ENCODE results near the gene MAPKAPK2.
"Not testable (repeated sequence)": the region's sequence is repeated elsewhere in the genome, so short reads cannot be mapped to it uniquely, and the experiment has no call there.

MAPKAPK2 gene

GRCh38 chr1:206778911-206779310, 94.2 kb downstream of the MAPKAPK2 start:
- H3K4me3 ChIP-seq (ENCODE audit: low read length in 2 of 2); H3K36me3 ChIP-seq (ENCODE audit: control insufficient read depth in 2 of 2, insufficient read depth in 2 of 2, low read length in 2 of 2); H3K9me3 ChIP-seq (ENCODE audit: control insufficient read depth in 2 of 2, low read length in 2 of 2); H3K27ac ChIP-seq (ENCODE audit: low read length); H3K4me1 ChIP-seq (ENCODE audit: control insufficient read depth, insufficient read depth, low read length); H3K27me3 ChIP-seq (ENCODE audit: control insufficient read depth in 1 of 2, insufficient read depth in 2 of 2, low read length in 2 of 2); H3K9ac ChIP-seq (ENCODE audit: low read length in 2 of 2): not testable (repeated sequence)

GRCh38 chr1:206779638-206780037, 94.9 kb downstream of the MAPKAPK2 start:
- peaks cover 0 to under 1% of the 10 kb centered on the region in 2 donors for H3K27me3 ChIP-seq (ENCODE audit: control insufficient read depth in 1 of 2, insufficient read depth in 2 of 2, low read length in 2 of 2)
- H3K4me1 ChIP-seq (ENCODE audit: control insufficient read depth, insufficient read depth, low read length), result no peaks in the 10 kb centered on the region
- no peaks in the 10 kb centered on the region for H3K9me3 ChIP-seq (ENCODE audit: control insufficient read depth in 2 of 2, low read length in 2 of 2)
- H3K4me3 ChIP-seq (ENCODE audit: low read length in 2 of 2), result no peak overlapping the region
- H3K36me3 ChIP-seq (ENCODE audit: control insufficient read depth in 2 of 2, insufficient read depth in 2 of 2, low read length in 2 of 2), result no peaks in the 10 kb centered on the region
- H3K9ac ChIP-seq (ENCODE audit: low read length in 2 of 2), result no peak overlapping the region
- no peak overlapping the region for H3K27ac ChIP-seq (ENCODE audit: low read length)

- H3K27ac ChIP-seq (ENCODE audit: low read length), result no peak overlapping the region
- H3K27me3 ChIP-seq (ENCODE audit: control insufficient read depth in 1 of 2, insufficient read depth in 2 of 2, low read length in 2 of 2), result no peaks in the 10 kb centered on the region
Measured at GRCh38 chr1:206782448-206782847, 97.7 kb downstream of the MAPKAPK2 start.

GRCh38 chr1:206783506-206783905, 98.8 kb downstream of the MAPKAPK2 start:
- no peak overlapping the region for H3K9ac ChIP-seq (ENCODE audit: low read length in 2 of 2)
- no peaks in the 10 kb centered on the region for H3K36me3 ChIP-seq (ENCODE audit: control insufficient read depth in 2 of 2, insufficient read depth in 2 of 2, low read length in 2 of 2)
- no peaks in the 10 kb centered on the region for H3K9me3 ChIP-seq (ENCODE audit: control insufficient read depth in 2 of 2, low read length in 2 of 2)
- no peak overlapping the region for H3K4me3 ChIP-seq (ENCODE audit: low read length in 2 of 2)
- H3K27ac ChIP-seq (ENCODE audit: low read length), result no peak overlapping the region
- no peaks in the 10 kb centered on the region for H3K27me3 ChIP-seq (ENCODE audit: control insufficient read depth in 1 of 2, insufficient read depth in 2 of 2, low read length in 2 of 2)
- H3K4me1 ChIP-seq (ENCODE audit: control insufficient read depth, insufficient read depth, low read length), result no peaks in the 10 kb centered on the region

More at GRCh38 chr1:206782448-206782847, 97.7 kb downstream of the MAPKAPK2 start:
- no peak overlapping the region for H3K9ac ChIP-seq (ENCODE audit: low read length in 2 of 2)
- no peaks in the 10 kb centered on the region for H3K36me3 ChIP-seq (ENCODE audit: control insufficient read depth in 2 of 2, insufficient read depth in 2 of 2, low read length in 2 of 2)
- no peak overlapping the region for H3K4me3 ChIP-seq (ENCODE audit: low read length in 2 of 2)
- no peaks in the 10 kb centered on the region for H3K9me3 ChIP-seq (ENCODE audit: control insufficient read depth in 2 of 2, low read length in 2 of 2)
- no peaks in the 10 kb centered on the region for H3K4me1 ChIP-seq (ENCODE audit: control insufficient read depth, insufficient read depth, low read length)

All from stomach smooth muscle (tissue), 2 donors.